HUES6 (cell line): ENCODE data around the gene HRH1.
"Not testable (repeated sequence)": the region's sequence is repeated elsewhere in the genome, so short reads cannot be mapped to it uniquely, and the experiment has no call there.

Experiments used
- H3K27ac ChIP-seq: 2 replicates; pipeline ENCODE4 v1.7.0; 2013; ENCODE audit warnings: low read depth, mild to moderate bottlenecking, low read length, inconsistent platforms
- H3K27me3 ChIP-seq: 2 replicates; pipeline ENCODE4 v1.6.1; 2013; ENCODE audit warnings: low read length; ENCODE audit not compliant: control insufficient read depth, insufficient read depth
- H3K36me3 ChIP-seq: 2 replicates; pipeline ENCODE4 v1.6.1; 2013; ENCODE audit warnings: low read length; ENCODE audit not compliant: control insufficient read depth, insufficient read depth
- H3K4me1 ChIP-seq: 2 replicates; pipeline ENCODE4 v1.6.1; 2013; ENCODE audit warnings: low read length; ENCODE audit not compliant: control insufficient read depth, insufficient read depth
- H3K4me3 ChIP-seq: 2 replicates; pipeline ENCODE4 v1.5.1; 2013; ENCODE audit warnings: low read depth, low read length
- H3K9ac ChIP-seq: one replicate; pipeline ENCODE4 v1.6.1; 2013; ENCODE audit warnings: mild to moderate bottlenecking, low read length
- H3K9me3 ChIP-seq: 2 replicates; pipeline ENCODE4 v1.6.1; 2013; ENCODE audit warnings: low read depth, low read length; ENCODE audit not compliant: control insufficient read depth, insufficient read depth

The HRH1 gene

GRCh38 chr3:11162401-11163345 is 8.4 kb downstream of the HRH1 start:
- Histone ChIP-seq H3K4me1 (no peaks in the 10 kb centered on the region), H3K9me3 (no peaks in the 10 kb centered on the region), H3K9ac (no peak overlapping the region), H3K36me3 (no peaks in the 10 kb centered on the region), H3K4me3 (no peak overlapping the region), H3K27ac (no peak overlapping the region), H3K27me3 (peaks cover 13% of the 10 kb centered on the region)

- H3K27me3 ChIP-seq, result peaks cover 5% of the 10 kb centered on the region; the same call in 1 of the 2 replicates
- no peak overlapping the region for H3K9ac ChIP-seq
- H3K4me1 ChIP-seq, result no peaks in the 10 kb centered on the region
- H3K36me3 ChIP-seq, result no peaks in the 10 kb centered on the region
- no peak overlapping the region for H3K27ac ChIP-seq
- H3K9me3 ChIP-seq, result no peaks in the 10 kb centered on the region
- no peak overlapping the region for H3K4me3 ChIP-seq
Measured at GRCh38 chr3:11164607-11165006, 10.3 kb downstream of the HRH1 start.

DNA sequence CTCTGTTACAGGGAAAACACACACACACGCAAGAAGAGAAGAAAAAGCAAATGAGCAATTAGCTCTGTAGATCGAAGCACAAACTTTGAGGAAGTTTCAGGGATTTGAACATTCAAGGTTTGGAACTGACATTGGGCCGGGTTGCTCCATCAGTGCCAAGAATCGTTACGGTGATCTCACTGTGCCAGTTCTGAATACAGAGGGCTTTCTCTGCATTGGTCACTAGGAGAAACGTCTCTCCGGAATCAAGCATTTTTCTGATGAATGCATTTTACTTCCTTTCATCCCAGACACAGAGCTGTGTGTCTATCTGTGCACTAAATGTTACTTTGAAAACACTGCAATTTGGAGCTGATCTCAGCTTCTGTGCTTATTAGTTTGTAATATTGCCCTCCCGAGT is 11.2 kb downstream of the HRH1 start:
- H3K4me3 ChIP-seq, result no peak overlapping the region
- H3K27me3 ChIP-seq, result peaks cover 3% of the 10 kb centered on the region; the same call in 1 of the 2 replicates
- no peaks in the 10 kb centered on the region for H3K9me3 ChIP-seq
- H3K36me3 ChIP-seq, result no peaks in the 10 kb centered on the region
- H3K9ac ChIP-seq, result no peak overlapping the region
- H3K4me1 ChIP-seq, result no peaks in the 10 kb centered on the region
- no peak overlapping the region for H3K27ac ChIP-seq

DNA sequence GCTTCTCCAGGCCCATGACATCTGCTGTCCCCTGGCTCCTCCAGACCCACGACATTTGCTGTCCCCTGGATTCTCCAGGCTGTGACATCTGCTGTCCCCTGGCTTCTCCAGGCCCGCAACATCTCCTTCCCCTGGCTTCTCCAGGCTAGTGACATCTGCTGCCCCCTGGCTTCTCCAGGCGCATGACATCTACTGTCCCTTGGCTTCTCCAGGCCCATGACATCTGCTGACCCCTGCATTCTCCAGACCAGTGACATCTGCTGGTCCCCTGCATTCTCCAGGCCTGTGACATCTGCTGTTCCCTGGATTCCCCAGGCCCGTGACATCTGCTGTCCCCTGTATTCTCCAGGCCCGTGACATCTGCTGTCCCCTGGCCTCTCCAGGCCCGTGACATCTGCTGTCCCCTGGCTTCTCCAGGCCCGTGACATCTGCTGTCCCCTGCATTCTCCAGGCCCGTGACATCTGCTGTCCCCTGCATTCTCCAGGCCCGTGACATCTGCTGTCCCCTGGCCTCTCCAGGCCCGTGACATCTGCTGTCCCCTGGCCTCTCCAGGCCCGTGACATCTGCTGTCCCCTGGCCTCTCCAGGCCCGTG is 12.6 kb downstream of the HRH1 start:
- not testable (repeated sequence) for H3K27me3 ChIP-seq, H3K4me3 ChIP-seq, H3K36me3 ChIP-seq, H3K27ac ChIP-seq, H3K4me1 ChIP-seq, H3K9ac ChIP-seq, H3K9me3 ChIP-seq

DNA sequence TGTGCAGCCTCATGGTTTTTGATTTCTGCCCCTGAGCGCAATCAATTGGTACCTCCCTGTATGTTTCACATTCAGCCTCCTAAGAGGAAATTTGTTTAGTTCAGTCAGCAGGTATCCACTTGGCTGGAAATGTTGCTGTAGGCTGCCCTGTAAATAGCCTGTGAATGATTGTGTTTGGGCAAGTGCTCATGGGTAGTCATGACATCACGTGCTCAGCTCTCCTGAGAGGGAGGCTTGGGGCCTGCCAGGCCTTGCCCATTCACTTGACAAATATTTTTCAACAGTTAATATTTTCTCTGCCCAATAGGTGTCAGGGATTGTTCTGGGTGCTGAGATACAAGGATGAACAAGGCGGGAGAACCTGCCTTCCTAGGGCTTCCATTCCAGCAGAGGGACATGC is 13.3 kb downstream of the HRH1 start:
- H3K9me3 ChIP-seq, result no peaks in the 10 kb centered on the region
- H3K27ac ChIP-seq, result no peak overlapping the region
- H3K27me3 ChIP-seq, result peaks cover 3% of the 10 kb centered on the region; the same call in 1 of the 2 replicates
- H3K36me3 ChIP-seq, result no peaks in the 10 kb centered on the region
- H3K9ac ChIP-seq, result no peak overlapping the region
- no peaks in the 10 kb centered on the region for H3K4me1 ChIP-seq
- H3K4me3 ChIP-seq, result no peak overlapping the region

GRCh38 chr3:11168406-11168805 is 14.1 kb downstream of the HRH1 start:
- H3K27me3 ChIP-seq, result peaks cover under 1% of the 10 kb centered on the region; the same call in 1 of the 2 replicates
- no peaks in the 10 kb centered on the region for H3K9me3 ChIP-seq
- no peaks in the 10 kb centered on the region for H3K36me3 ChIP-seq
- no peaks in the 10 kb centered on the region for H3K4me1 ChIP-seq
- H3K4me3 ChIP-seq, result no peak overlapping the region
- no peak overlapping the region for H3K9ac ChIP-seq
- no peak overlapping the region for H3K27ac ChIP-seq

DNA sequence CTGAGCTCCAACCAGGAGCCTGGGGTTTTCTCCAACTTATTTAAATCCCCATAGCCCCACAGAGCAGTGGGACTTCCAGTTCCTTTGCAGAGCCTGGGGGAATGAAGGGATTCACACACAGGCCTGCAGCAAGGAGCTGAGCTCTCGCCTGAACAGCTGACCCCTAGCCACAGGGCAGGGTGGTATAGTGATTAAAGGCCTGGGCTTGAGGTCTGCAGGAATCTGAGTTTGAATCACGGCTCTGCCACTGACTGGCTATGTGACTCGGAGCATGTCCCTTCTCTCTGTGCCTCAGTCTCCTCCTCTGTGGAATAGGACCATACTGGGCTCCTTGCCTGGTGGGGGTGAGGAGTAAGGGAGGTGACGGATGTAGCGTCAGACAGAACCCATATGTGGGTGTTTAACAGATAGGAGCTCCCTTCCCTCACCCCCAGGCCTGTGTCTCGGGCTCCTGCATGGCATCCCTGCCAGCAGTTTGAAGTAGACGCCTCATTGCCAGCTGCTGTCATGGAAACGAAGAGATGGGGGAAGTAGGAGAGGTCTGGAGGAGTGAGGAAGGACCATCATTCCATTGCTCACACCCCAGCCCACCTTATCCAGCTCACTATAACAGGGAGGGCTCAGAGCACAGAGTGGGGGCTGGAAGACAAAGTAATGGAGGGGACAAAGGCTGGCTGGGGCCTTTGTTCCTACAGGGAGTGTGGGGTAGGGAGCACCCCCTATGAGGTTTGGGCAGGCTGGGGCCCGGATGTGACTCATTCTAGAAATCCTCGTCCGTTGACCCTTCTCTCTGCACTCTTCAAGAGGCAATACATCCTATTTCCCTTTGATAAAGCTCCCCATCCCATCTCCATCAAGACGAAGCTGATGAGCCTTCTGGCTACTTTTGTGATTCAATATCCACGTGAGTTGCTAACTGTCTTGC is 14.8 kb downstream of the HRH1 start:
- no peaks in the 10 kb centered on the region; the same call in 1 of the 2 replicates for H3K27me3 ChIP-seq
- no peaks in the 10 kb centered on the region for H3K9me3 ChIP-seq
- no peaks in the 10 kb centered on the region for H3K4me1 ChIP-seq
- no peak overlapping the region for H3K9ac ChIP-seq
- H3K27ac ChIP-seq, result no peak overlapping the region
- no peak overlapping the region for H3K4me3 ChIP-seq
- no peaks in the 10 kb centered on the region for H3K36me3 ChIP-seq

- Histone ChIP-seq H3K27ac (no peak overlapping the region), H3K9me3 (no peaks in the 10 kb centered on the region), H3K4me3 (no peak overlapping the region), H3K27me3 (no peaks in the 10 kb centered on the region; the same call in 1 of the 2 replicates), H3K4me1 (no peaks in the 10 kb centered on the region), H3K9ac (no peak overlapping the region), H3K36me3 (no peaks in the 10 kb centered on the region)
Measured at GRCh38 chr3:11170052-11170770, 15.9 kb downstream of the HRH1 start.

DNA sequence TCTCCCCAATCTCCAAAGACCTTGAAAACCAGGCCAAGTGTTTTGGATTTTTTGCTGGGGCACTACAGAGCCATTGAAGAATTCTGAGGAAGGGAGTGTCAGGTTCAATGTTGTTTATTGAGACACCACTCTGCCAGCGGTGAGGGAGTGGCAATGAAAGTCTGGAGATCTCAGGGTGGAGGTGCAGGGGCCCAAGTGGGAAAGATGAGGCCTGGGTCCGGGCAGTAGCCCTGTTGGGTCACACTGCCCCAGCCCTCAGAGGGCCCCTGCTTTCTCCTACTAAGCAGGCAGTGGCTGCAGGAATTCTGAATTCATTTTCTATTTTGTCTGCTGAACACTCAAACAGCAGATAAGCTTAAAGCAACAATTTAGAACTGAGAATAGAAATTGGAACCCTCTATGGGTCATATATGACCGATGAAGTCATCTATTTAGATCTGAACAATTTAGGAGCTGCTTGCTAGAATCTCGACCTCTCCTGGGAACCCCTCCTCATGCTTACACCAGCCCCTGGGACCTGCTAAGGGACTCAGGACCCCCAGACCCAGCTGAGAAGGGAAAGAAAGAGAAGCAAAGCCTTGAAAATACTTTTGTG is 17.9 kb downstream of the HRH1 start:
- Histone ChIP-seq H3K4me3 (no peak overlapping the region), H3K36me3 (no peaks in the 10 kb centered on the region), H3K4me1 (0 out of 2 replicates have a peak, but pooled peaks cover under 1% of the 10 kb centered on the region), H3K9ac (no peak overlapping the region), H3K27ac (no peak overlapping the region), H3K27me3 (no peaks in the 10 kb centered on the region; the same call in 1 of the 2 replicates), H3K9me3 (no peaks in the 10 kb centered on the region)
